H1 (cell line): Measurements from ENCODE around the gene PRSS12. TPM values are rescaled to one million over a fixed set of nuclear protein-coding genes. Genes with fewer than 3 reads are reported as not detected.

Source experiments
- CBX8 ChIP-seq: fragments of 300-800, 300-1000 bp; sonication (generic); IDR thresholded peaks from 2 replicates; pipeline ENCODE4 v1.7.1; 2016; ENCODE audit warnings: low read depth, low read length, borderline replicate concordance
- polyA plus RNA-seq, 7 experiments: library from polyadenylated mRNA; depleted of rRNA in 3 of 7; stranded (reverse) in 5 of 7; unstranded in 2 of 7; fragments of >200 nt in 5 of 7; fragments of 200-250 nt in 2 of 7; gene quantifications; 1 replicate in 5 of 7; 2 replicates in 1 of 7; 4 replicates in 1 of 7; pipeline versions ENCODE4 v1.2.1 to v1.2.3, GENCODE V29; 2011 to 2013; ENCODE audit warnings: missing spikeins in 2 of 7, mixed read lengths in 2 of 7
- total RNA-seq: library from RNA; stranded (reverse); fragmentation: NEBNext Ultra II Directional; extraction: Animal tissue kit (Norgen Biotek cat#: 25700); gene quantifications from 2 replicates; pipeline ENCODE4 v1.2.1, GENCODE V29; 2021
- TF ChIP-seq, protein P1 (sequence below): IDR thresholded peaks from 2 replicates; pipeline ENCODE4 v1.6.1; 2011; ENCODE audit warnings: low read depth, mild to moderate bottlenecking, low read length; ENCODE audit not compliant: insufficient read depth

The PRSS12 gene
- total and polyA plus RNA-seq, 2 of the 8 experiments (the other 6 are each of a cell fraction or from before 2014, with no cell fraction given), result 2.6 to 9.3 TPM

DNA sequence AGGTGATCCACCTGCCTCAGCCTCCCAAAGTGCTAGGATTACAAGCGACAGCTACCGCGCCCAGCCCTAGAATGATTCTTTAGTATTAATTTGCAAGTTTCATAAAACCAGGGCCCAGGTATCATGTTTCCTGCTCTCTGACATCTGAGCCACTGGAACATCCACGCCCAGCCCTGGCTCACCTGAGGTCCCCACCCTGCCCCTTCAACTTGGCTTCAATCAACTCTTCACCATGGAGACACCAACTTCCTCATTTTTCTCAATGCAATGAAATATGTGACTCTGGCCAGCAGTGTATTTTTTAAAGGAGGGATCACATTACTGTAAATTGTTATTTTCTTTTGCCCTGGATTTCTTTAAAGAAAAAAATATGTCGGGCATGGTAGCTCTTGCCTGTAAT lies 3.9 kb downstream of the PRSS12 start (continued):
- TF ChIP-seq, protein P1, sequence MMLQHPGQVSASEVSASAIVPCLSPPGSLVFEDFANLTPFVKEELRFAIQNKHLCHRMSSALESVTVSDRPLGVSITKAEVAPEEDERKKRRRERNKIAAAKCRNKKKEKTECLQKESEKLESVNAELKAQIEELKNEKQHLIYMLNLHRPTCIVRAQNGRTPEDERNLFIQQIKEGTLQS, result no peak
- no peak for TF ChIP-seq CBX8
